HG03280 (cell line): ENCODE results near the gene HEYL.
"Not testable (repeated sequence)": the region's sequence is repeated elsewhere in the genome, so short reads cannot be mapped to it uniquely, and the experiment has no call there.

ENCODE experiments used
- ATAC-seq: cut with Tn5 transposase; IDR thresholded peaks from one replicate; pipeline ENCODE4 v1.9.1; 2021; ENCODE audit warnings: mild to moderate bottlenecking, moderate library complexity; ENCODE audit not compliant: unreplicated experiment

Gene HEYL

GRCh38 chr1:39613250-39613649 is 26.2 kb downstream of the HEYL start:
- ATAC-seq = no peak

GRCh38 chr1:39609618-39610331 is 29.7 kb downstream of the HEYL start:
- no peak for ATAC-seq

GRCh38 chr1:39608921-39609320 is 30.5 kb downstream of the HEYL start:
- no peak for ATAC-seq

GRCh38 chr1:39603677-39604076 is 35.8 kb downstream of the HEYL start:
- not testable (repeated sequence) for ATAC-seq

- ATAC-seq = not testable (repeated sequence)
These were observed 37.7 kb downstream of the HEYL start for GRCh38 chr1:39601667-39602255.

- ATAC-seq = no peak
These were observed 43.3 kb downstream of the HEYL start for GRCh38 chr1:39596163-39596562.

- ATAC-seq = no peak
These were observed 46.1 kb downstream of the HEYL start for GRCh38 chr1:39593386-39593785.

- ATAC-seq = no peak
These were observed 47.4 kb downstream of the HEYL start for GRCh38 chr1:39592069-39592468.

- ATAC-seq = no peak
These were observed 48.9 kb downstream of the HEYL start for GRCh38 chr1:39590546-39590945.

GRCh38 chr1:39585933-39586332 is 53.5 kb downstream of the HEYL start:
- no peak for ATAC-seq

- ATAC-seq = peak; percentile 47
These were observed 63.3 kb downstream of the HEYL start for GRCh38 chr1:39576016-39576657.

GRCh38 chr1:39575191-39576015 is 64.0 kb downstream of the HEYL start:
- ATAC-seq = no peak

GRCh38 chr1:39574646-39575045 is 64.8 kb downstream of the HEYL start:
- no peak for ATAC-seq
